ENCODE results near the gene VASN.

GRCh38 chr16:4328782-4329775 lies 42.6 kb upstream of the VASN start:
- no peak for TF ChIP-seq POLR2A (IDR thresholded peaks at IDR 0.05)
- no peak for TF ChIP-seq CTCF (IDR thresholded peaks at IDR 0.05)
